Endothelial cell of hepatic sinusoid (primary cell): ENCODE results near the gene ADTRP.
"Not testable (repeated sequence)": the region's sequence is repeated elsewhere in the genome, so short reads cannot be mapped to it uniquely, and the experiment has no call there.

Source experiments
- in situ Hi-C: cut with HindIII; loops from 2 replicates; pipeline ENCODE4 v1.10.0; 2017; ENCODE audit warnings: low sequenced_read_pairs

ADTRP gene

DNA sequence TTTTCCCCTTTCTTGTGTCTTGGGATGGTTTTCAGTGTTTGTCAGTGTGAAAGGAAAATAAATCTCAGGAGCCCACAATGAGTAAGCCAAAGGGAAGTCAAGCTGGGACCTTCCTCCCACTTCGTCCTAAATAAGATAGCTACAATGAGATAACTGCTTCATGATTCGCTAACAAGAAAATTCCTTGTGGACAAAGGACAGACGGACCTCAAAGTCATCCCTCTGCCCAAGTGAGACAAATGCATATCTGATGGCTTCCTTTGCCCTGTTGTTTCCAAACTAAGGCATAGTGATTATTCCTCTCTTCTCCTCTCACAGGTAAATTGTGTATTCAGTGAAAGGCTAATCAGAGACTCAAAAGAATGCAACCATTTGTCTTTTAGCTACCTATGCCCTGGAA is 26.1 kb upstream of the ADTRP start:
- in situ Hi-C loops, result no loop called here

DNA sequence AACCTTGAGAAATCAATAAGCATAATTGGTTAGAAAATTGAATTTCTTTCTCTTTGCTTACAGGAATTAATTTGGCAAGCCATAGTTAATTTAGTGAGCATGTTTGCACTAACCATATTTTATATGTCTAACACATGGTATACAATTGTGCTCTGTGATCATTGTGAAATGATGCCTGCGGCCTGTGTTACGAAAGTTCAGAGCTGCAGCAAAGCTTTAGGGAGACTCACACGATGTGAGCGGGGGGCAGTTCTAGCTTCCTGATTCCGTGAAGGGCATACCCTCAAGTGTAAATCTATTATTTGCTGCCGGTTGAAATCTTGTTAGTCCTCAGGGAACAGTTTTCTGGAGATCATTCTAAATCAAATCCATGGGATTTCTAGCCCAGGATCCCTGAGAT is 25.5 kb upstream of the ADTRP start:
- in situ Hi-C loops, result no loop called here

DNA sequence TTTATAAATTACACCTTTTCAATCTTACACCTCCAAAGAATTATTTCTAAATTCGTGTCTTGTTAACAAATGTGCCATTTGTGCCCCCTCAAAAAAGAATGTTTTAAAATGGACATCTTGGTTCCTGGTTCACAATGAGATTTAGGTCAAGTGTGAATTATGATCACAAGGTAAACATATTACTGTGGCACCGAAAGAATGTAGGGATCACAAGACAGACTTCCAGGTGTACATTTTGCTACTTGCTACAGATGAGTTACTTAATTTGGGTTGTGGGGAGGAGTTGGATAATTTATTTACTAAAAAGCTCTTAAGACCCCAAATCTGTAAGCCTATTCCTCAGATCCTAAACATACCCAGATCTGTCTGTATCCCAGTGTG is 25.0 kb upstream of the ADTRP start:
- in situ Hi-C loops, result no loop called here

DNA sequence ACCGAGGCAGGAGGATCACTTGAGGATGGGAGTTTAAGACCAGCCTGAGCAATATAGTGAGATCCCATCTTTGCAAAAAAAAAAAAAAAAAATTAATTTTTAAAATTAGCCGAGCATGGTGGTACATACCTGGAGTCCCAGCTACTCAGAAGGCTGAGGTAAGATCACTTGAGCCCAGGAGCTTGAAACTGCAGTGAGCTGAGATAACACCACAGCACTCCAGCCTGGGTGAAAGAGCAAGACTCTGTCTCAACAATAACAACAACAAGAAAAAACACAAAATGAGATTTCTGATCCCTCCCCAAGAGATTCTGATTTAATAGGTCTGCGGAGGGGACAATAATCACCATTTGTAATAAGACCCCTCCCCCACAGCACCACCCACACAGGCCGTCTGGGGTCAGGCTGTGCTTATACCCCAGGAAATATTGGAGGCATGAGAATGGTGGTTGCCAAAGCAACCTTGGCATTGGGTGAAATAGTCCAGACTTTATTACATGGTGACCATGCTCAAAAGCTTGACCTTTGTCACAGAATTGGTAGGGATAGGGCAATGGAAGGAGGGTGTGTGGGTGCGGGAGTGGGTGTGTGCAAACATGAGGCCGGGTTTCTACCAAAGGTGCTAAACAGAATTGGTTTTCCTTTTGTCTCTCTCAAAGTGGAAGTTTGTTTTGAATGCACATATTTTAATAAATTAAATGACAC is 24.4 kb upstream of the ADTRP start:
- in situ Hi-C loops, result no loop called here

DNA sequence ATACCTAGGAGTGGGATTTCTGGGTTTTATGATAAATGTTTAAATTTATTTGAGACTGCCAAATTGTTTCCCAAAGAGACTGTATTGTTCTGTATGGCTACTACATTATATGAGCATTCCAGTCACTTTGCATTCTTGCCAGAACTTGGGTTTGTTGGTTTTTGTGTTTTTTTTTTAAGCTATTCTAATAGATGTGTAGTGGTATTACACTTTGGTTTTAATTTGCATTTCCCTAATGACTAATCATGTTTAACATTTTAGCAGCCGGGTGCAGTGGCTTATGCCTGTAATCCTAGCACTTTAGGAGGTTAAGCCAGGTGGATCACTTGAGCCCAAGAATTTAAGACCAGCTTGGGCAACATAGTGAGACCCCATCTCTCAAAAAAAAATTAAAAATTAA is 21.9 kb upstream of the ADTRP start:
- in situ Hi-C loops, result not testable (repeated sequence)

DNA sequence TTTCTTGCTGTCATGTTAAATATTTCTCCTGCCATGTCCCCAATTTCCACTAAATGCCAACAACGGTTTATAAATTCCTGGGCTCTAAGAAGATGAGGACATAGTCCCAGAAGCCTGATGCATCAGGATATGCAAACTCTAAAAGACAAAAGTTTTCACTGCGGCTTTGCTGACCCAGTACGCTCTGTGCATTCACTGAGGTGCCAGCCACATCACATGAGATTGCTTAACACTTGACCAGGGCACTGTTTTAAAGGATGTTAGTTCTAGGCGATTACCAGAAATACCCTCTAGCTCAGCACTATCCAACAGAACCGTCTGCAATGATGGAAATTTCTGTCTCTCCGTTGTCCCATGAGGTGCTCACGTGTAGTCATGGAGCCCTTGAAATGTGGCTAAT is 19.9 kb upstream of the ADTRP start:
- in situ Hi-C loops, result no loop called here

DNA sequence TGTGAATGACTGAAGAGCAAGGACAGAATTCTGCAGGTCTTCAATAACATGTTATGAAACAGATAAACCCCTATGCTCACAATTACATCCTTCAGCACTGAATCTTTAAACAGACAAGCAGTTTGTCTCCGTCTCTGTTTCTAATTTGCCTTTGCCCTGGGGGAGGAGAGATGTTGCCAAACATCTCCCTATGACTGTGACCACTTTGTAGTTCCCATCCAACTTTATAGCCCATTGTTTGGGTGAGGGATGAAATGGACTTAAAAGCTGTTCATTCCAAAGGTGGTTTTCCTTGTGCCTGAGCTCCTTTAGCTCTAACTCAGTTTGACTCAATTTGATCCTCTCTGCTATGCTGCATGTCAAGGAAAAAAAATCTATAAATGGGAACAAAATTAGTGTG is 19.5 kb upstream of the ADTRP start:
- in situ Hi-C loops, result no loop called here

DNA sequence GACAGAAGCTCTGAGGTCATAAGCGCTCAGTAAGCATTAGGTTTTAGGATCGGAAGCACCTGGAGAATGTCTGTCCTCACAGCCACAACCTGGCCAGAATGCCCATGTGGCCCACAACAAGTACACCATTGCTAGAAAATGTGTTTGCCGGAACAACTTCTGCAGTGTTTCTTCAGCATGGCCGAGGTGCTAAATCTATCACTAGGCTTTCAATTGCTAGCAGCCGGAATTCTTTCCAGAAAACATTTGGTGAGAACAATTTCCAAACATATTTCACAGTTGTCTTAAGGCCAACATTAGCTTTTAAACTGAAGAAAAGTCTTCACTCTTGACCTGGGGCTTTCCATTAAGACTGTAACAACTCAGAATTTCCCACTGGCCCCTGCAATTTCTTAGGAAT is 18.2 kb upstream of the ADTRP start:
- in situ Hi-C loops, result no loop called here

DNA sequence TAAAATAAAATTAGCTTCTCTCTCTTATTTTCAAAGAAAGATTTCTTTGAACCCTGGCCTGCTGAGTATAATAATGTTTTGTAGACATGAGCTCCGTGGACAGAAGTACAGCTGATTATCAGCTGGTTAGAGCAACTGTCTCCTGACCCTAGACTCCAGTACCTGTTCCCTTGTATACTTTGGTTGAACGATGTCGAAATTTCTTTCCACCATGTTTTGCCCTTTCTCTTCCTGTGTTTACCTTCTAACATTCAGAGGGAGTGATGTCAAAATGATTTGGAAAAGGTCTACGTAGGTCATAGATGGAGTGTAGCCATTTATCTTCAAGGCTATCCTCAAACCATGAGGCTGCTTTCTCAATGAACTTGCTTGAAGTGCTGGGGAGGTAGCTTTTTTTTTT is 16.8 kb upstream of the ADTRP start:
- in situ Hi-C loops, result no loop called here

DNA sequence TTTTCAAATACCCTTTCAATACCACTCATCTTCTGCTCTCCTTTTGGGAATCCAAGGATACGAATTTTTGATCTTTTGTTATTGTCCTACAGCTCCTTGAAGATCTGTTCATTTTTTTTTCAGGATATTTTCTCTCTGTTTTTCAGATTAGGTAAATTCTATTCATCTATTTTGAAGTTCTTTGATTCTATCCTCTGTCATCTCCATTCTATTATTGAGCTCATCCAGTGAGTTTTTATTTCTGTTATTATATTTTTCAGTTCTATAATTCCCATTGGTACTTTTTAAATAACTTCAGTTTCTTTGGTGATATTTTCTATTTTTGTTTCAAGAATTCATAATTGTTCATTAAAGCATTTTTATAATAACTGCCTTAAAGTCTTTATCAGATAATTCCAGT is 14.7 kb upstream of the ADTRP start:
- in situ Hi-C loops, result no loop called here

DNA sequence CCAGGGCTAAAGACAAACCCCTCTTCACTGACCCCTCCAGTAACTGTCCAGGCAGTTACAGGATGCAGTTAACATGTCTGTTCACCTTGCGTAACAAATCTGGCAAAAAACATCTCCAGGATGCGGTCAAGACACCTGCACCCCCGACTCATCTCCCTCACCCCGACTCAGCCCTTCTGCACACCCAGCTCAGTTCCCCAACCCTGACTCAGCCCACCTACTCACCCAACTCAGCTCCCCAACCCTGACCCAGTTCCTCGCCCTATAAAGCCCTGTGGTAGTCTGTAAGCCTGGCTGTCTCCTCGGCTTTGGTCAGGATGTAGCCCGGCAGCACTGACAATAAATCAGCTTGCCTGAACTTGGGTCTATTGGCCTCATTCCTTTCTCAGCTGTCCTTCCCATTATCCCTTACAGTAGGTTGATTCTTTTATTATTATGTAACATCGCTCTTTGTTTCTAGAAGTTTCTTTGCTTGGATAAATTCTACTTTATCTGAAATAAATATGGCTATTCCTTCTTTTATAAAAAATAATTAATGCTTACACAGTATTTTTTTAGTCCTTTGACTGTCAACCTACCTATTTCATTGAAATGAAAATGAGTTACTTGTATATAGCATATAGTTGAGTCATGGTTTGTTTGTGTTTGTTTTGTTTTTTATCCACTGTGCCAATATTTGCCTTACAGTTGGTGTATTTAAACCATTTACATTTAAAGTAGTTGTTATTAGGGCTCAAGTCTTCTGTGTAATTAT is 12.9 kb upstream of the ADTRP start:
- in situ Hi-C loops, result no loop called here

DNA sequence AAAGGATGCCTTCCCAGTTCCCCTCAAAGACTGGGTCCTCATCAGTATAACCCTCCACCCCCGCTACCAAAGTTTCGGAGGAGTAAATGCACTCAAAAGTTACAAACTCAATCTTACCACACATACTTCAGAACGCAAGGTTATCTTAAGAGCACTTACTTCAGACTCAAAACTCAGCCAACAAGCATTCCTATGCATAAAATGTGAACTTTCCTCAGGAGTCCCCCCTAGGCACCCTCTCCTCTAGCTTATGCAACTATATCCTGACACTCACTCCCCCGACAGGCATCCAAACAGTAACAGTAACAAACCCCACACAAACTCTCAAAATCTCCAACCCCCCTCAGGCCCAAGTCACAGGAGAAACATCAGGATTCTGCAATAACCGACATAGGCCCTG is 11.1 kb upstream of the ADTRP start:
- in situ Hi-C loops, result no loop called here

DNA sequence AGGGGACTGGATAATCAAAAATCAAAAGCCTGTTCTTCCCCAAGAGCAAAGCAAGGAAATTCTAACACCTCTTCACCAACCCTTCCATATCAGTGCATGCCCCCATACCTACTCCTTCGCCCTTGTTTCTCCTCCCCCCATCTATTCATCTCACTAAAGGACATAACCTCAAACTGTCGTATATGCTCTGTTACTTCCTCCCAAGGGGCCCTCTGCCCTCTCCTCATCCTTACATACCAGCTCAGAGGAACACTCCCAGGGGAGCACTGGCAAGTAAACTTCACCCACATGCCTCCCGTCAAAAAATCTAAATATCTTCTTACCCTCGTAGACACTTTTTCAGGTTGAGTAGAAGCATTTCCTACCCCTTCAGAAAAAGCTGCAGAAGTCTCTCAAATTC is 9.4 kb upstream of the ADTRP start:
- in situ Hi-C loops, result no loop called here

DNA sequence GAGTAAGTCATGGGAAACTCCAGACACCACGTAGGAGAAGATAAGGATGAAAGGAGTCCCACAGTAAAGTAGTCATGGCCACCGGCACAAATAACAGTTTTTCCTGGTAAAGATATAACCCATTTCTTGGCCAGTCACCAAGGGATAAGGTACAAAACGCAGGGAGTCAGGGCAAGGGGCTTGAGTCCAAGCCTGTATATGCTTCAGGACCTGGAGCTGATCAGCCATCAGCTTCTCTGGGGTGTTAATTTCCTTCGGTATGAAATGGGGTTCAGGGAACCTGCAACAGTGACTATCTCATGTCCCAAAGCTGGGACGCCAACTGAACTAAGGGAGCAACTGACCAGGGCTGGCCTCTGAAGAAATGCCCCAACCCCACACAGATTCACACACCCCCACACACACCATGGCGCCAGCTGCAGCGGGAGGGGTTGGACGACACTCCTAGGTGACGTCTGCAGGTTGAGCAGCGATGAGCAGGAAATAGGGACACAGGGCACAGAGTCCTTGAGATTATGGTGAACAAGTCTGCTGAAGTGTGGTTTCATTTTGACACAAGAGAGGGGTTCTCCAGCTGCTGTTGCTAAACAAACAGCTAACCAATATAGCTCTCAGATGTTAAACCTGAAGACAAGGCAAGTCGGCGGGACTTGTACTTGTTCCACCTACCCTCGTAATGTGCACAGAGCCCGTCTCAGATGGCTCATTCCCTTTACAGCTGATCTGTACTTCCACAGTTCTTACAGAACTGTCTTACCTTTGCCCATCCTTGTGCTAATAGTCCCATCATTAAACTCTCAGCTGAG is 7.4 kb upstream of the ADTRP start:
- in situ Hi-C loops, result no loop called here

DNA sequence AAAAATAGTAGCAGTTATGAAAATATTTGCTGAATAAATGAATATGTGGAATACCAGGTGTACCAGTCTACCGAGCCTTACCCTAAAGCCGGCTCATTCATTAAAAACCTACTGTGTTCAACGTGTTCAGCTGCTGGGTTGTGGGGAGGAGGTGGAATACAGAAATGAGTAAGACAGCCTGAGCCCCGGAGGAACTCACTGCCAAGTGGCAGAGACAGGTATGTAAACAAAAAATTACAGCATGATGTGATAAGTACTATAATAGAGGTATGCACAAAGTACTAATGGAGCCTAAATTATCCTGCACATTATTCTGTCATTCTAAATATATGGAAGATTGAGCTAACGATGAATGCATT is 6.8 kb upstream of the ADTRP start:
- in situ Hi-C loops, result no loop called here

DNA sequence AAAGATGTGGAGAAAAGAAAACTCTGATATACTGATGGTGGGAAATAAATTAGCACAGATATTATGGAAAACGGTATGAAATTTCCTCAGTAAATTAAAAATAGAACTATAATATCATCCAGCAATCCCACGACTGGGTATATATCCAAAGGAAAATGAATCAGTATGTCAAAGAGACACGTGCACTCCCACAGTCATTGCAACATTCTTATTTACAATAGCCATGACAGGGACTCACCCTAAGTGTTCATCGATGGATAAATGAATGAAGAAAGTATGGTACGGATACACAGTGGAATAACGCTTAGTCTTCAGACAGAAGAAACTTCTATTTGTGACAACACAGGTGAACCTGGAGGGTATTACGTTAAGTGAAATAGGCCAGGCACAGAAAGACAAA is 5.7 kb upstream of the ADTRP start:
- in situ Hi-C loops, result no loop called here

DNA sequence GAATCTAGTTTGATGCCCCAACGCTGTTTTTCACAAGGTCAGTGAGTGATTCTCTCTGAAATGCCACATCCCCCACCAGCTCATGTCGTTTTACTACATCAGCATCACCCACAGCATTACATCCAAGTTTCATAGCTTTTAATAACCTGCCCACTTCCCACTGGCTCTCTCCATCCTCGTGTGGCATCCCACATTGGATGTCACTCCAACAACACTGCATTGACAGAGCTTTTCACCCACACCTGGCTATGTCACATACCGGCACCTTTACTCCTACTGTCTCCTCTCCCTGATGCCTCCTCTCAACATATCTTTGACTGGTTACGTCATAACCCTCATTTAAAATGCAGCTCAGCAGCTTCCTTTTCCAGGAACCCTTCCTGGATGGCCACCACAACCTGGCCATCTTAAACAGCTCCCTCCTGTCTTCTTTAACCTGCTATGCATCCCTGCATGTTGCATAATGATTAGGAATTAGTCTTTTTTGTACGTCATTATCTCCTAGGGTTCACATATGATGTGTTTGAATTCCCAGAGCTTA is 5.0 kb upstream of the ADTRP start:
- in situ Hi-C loops, result no loop called here

DNA sequence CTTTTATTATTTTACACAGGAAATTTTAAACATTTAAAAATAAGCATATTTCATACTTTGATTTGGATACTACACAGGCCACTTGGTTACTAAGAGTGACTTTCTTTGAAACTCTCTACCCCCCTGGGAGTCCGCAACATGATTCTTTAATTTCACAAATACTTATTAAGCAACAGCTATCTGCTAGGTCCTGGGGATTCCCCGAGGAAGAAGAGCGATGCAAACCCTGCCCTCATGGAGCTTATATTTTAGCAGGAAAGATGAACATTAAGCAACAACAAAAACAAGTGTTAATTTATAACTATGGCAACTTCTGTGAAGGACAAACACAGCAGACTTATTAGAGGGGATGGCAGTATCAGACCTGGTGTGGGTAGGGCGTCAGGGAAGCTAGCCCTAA is 3.9 kb upstream of the ADTRP start:
- in situ Hi-C loops, result no loop called here

DNA sequence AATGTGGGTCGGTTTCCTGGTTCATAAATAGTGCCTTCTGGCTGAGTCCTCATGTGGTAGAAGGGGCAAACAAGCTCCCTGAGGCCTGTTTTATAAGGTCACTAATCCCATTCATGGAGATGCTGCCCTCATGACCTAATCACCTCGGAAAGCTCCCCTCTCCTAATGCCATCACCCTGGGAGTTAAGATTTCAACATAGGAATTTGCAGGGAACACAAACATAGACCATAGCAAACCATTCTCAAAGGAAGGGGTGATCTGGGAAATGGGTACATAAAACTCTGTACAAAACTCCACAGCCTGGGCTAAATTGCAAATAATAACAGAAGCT is 1.5 kb upstream of the ADTRP start:
- in situ Hi-C loops, result no loop called here

DNA sequence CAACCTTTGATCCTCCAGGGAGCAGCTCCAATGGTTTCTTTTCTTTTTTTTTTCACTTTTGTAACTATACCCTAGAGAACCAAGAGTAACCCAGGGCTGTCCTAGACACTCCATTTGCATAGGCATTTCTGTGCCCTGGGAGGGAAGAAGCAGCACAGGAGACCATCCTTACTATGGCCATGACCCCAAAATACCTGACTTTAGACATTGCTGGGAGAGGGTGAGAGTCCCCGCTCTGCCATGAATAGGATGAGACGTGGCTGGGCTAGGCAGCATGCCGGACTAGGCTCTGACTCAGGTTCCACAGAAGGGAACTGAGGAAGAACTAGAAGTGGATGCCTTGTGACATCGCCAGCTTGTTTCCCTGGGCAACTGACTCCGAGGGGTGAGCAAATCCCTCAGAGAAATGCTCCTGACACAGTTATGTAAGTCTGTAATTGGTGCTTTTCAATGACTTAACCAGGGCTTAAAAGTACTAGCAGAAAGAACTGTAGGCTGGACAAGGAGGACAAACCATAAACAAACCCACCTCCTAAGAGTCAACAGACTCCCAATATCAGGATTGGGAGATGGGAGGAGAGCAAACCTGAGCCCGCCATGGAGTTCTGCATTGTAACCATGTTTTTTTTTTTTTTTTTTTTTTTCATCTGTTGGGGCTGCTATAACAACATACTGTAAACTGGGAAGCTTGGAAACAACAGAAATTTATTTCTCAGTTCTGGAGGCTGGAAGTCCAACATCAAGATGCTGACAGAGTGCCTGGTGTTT is 910 bp upstream of the ADTRP start:
- in situ Hi-C loops, result no loop called here

DNA sequence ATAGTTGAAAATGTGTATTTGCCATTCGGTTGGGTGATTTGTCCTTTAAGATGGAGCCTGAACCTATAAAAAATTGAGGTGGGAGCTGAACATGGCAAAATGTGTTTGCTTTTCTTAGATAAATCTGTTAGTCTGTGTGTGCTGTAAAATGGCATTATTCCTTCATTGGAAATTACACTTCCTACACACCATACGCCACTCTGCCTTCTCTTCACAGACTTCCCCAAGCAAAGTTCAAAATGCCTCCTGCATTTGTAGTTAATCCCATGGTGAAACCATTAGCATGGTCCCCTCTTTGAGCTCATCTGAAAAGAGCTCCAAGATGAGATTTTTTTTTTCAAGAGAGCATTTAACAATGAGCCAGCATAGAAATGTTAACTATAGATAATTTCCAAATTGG is 567 bp downstream of the ADTRP start:
- in situ Hi-C loops, result no loop called here
